Renal pelvis (tissue), 4 donors: ENCODE measurements around the gene OPCML. TPM values are rescaled to one million over a fixed set of nuclear protein-coding genes. Genes with fewer than 3 reads are reported as not detected.

Source experiments
- DNase-seq: peaks from one replicate; pipeline ENCODE4 v3.0.0-alpha.2; 2013
- polyA plus RNA-seq, 3 donors: library from polyadenylated mRNA; unstranded; fragments of 120-200 nt; gene quantifications; one replicate each; pipeline ENCODE4 v1.2.1, GENCODE V29; 2013; ENCODE audit not compliant: insufficient read length in 3 of 3

Gene OPCML
- polyA plus RNA-seq, 3 donors: 9.9 to 14.8 (median 14.6) TPM

DNA sequence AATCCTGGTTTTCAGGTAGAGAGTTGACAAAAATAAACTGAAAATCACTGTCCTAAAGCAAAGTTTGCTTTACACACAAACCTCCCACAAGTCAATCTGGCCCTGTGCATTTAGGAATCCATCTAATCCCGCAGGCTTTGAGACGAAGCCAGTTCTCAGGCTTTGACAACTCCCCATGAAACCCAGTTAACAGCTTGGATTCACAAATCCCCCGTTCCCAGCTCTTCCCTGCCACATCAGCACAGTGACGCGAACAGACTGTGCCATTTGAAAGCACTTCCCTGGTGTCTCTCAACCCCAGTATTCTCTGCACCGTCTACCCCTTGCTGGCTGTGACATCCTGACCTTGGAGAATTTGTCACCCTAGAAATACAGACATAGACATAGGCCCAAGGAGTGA, 117.8 kb downstream of the OPCML start:
- DNase-seq: no peak

DNA sequence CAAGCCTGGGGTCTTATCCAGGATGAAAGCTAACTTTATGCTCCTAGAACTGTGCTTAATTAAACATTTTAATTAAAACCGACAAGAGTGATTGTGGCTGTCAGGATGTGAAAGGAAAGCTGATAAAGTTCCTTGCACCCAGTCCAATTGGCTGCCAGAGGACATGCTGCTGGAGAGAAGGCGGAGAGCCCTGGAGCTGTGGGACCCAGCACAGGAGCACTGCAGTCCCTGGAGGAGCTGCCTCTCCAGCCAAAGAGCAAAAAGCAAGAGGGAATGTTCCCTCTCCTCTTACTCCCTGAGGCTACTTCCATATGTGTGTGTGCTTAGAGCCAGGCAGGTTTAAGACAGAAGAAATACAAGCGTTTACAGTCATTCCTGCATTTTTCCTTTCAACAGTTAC, 118.6 kb downstream of the OPCML start:
- no peak for DNase-seq

DNA sequence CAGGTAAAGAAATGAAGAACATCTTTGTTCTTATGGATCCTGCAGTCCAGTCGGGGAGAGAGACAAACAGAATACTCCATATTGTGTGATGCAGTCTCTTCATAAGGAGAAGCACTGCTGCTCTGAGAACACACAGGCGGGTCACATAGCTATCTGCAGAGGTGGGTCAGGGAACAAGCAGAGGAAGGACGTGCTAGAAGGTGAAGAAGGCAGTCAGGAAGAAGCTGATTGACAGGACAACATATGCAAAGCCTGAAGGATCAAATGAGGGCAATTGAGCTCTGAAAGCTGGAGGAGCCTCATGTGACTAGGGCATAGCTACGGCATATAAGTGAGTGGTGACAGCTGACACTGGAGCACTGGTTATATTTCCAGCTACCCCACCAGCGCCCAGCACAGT, 122.5 kb downstream of the OPCML start:
- DNase-seq: no peak

GRCh38 chr11:133408936-133409335, 123.4 kb downstream of the OPCML start:
- DNase-seq: no peak

DNA sequence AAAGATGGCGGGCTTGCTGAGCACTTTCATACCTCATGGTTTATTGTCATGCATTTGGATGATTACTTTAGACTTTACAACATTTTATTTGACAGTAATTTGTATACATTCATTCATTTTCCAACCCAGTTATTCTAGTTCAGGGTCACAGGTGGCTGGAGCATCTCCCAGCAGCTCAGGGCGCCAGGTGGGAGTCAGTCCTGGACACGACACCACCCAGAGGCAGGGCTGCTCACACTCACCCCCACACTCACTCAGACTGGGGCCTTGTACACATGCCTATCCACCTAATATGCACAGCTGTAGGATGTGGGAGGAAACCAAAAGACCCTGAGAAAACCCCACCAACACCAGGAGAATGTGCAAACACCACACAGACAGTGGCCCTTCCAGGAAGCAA, 123.9 kb downstream of the OPCML start:
- DNase-seq: no peak

GRCh38 chr11:133406489-133406888, 125.8 kb downstream of the OPCML start:
- DNase-seq: no peak

DNA sequence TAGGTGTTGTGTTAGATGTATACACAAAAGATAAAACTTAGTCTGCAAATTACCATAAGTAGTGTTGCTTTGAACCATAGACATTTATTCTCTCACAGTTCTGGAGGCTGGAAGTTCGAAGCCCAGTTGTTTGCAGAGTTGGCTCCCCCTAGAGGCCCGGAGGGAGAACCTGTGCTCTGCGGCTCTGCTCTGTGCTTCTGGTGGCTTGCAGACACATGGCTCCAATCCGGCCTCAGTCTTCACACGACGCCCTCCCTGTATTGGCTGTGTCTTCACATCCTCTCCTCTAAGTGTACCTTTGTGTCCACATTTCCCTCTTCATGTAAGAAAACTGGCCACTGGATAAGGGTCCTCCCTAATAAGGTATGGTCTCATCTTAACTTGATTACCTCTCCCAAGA, 128.4 kb downstream of the OPCML start:
- DNase-seq: no peak

DNA sequence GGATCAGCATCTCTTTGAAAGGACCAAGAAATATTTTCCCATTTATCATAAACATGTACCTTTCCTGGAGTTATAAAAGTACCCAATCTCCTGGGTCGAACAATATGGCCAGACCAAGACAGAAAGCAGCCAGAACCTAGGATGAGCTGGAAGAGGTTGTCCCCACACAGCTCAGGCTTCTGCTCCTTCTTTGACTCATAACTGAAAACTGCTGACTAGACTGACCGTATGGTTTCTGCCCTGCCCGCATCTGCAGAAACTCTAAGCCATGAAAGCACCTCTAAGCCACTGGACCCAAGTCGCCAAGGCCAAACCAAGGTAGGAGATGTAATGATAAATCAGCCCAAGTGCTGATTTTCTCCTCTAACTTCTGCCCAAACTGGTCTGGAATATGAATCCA, 129.8 kb downstream of the OPCML start:
- DNase-seq: no peak

DNA sequence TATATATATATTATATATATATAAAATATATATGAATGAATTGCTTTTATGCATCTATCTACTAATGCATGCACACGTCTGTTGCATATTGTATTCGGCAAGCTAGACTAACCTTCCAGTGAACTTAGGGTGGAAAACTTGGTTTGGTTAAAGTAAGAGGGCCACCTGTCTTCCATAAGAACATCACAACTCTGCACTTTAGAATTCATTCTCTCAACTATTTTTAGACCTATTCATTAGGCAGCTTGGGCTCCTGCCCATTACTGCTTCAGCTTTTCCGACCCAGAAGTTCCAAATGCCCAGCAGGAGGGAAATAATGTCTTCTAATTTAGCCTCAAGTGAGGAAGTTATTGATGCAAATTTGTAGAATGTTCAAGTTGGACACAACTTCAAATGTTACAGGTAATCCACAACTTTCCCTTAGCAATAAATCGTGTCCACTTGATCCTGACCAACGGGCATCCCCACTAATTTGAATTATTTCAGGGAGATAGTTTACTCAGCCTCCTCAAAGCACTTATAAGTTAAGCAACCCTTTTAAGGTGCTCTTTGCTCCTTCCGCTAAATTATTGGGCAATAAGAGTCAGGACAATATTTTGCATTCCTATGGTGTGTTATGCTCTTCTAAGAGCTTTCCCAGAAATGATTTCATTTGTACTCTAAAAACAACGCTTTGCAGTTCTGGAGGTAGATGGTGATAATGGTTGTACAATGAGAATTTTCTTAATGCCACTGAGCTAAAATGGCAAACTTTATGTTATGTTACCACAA, 132.3 kb downstream of the OPCML start:
- no peak for DNase-seq

GRCh38 chr11:133399294-133399693, 133.0 kb downstream of the OPCML start:
- no peak for DNase-seq

DNA sequence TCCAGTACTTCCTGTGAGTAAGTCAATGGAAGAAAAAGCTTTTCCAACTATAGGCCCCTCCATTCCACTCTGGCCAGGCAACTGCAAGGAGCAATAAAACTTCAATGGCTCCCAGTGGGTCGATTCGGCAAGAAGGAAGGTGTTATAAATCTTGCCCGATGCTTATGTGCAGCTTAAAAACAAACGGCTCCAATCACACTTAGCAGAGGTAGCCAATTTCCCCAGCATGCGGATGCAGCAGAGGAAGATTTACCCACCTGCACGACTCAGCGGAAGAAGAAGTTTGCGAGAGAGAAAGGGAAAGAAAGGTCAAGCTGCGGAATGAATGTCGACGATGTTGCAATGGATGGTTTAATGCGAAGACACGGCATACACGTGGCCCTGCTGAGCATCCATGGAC, 141.5 kb downstream of the OPCML start:
- DNase-seq: no peak

DNA sequence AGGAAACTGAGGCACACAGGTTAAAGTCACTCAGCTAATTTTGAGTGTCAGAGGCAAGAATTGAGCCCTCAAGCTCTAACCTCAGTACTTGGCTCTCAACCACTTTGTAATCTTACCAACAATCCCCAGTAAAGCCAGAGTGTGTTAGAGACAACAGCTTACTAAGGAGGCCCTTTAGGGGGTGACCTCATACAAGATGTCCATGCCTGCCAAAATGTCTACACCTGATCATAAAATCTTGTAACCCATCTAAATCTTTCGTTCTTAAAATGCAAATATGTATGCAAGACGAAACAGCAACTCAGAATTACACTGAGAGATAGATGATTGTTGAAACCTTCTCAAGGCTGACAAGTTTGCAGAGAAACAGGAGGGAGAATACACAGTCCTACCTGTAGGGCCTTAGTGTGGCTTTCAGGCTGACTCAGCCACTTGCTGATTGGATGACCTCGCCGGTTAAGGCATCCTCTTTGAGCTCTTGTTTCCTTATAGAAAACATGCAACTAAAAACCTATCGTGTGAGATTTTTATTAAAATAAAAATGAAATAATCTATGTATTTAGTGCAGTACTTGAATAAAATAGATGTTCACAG, 143.2 kb downstream of the OPCML start:
- no peak for DNase-seq

- no peak for DNase-seq
Observed at GRCh38 chr11:133388260-133388659, 144.0 kb downstream of the OPCML start.

- no peak for DNase-seq
Observed at GRCh38 chr11:133386852-133387251, 145.4 kb downstream of the OPCML start.

- peak; percentile 49 for DNase-seq
Observed at GRCh38 chr11:133386262-133386661, 146.0 kb downstream of the OPCML start.

GRCh38 chr11:133385781-133386180, 146.5 kb downstream of the OPCML start:
- peak; percentile 52 for DNase-seq

GRCh38 chr11:133384731-133385130, 147.6 kb downstream of the OPCML start:
- no peak for DNase-seq

DNA sequence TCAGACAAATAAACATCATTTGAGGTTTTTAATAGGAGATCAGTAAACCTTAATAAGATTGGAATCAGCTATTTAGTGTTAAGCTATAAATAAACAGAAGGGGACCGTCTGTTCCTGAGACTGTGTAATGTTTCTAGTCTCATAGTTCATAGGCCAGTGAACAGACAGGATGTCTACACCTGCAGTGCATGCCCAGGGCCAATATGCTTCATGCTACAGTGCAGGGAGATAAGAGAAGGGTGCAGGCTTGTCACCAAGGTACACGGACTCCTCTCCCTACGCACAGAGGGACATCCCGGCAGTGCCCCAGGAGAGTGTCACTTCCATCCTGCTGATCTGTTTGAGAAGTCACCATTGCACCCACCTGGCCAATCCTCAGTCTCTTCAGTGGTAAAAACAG, 148.6 kb downstream of the OPCML start:
- DNase-seq: no peak

DNA sequence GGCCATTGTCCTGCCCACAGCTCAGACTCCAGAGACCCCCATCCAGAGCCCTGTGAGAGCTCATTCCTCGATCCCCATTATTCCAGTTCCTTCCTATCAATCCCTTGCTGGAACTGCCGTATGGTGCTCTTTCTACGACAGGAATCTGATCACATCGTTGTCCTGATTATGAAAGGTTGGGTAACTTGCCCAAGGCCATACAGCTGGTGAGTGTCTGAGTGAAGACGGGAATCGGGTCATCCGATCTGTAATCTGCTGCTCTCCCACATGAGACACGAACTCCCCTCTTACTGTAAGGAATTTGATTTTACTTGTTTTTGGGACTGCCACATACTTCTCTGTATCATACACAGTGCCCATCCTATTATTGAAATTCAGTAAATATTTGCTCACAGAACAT, 149.1 kb downstream of the OPCML start:
- DNase-seq: no peak

DNA sequence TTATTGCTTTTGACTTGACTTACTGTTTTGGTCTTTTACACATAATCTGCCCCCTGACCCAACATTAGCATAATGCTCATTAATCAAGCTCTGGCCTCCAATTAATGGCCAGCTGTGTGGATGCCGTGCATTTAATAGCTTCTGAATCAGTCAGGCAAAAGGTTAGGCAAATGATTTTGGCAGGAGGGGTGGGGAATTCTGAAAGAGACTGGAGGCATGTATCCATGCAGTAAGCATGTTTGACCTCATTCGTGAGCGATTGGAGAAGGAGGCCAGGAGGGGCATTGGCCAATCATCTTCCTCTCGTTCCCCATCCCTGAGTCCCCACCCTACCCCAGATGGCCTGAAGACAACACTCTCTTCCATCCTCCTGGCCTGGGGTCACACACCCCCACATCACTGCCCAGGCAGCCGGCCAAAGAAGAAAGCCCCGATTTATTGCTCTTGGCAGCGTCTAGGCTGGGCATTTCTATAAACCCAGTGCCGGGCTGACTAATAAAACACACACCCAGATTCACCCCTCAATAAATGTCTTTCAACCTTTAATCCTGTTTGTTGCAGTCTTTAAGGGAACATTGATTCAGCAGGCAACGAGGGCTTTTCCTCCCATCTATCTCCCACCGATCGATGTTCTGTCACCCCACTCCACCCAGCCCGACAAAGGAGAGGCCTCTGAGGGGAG, 150.0 kb downstream of the OPCML start:
- no peak for DNase-seq

DNA sequence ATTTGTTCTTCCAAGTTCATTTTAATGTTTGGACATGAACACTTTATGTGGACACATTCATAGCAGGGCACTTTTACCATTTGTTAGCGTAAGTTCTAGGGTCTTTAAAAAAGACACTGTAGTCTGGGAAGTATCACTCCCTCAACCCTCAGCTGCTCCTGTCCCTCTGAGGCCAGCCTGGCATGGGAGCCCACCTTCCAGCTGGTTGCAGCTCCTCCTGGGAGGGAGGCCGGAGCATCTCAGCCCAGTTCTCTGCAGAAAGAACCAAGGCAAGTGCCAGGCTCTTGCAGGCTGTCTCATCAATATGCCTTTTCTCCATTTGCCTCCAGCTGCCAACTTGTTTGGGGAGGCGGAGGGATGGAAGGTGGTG, 150.6 kb downstream of the OPCML start:
- no peak for DNase-seq

- no peak for DNase-seq
Observed at GRCh38 chr11:133366147-133366546, 166.2 kb downstream of the OPCML start.

DNA sequence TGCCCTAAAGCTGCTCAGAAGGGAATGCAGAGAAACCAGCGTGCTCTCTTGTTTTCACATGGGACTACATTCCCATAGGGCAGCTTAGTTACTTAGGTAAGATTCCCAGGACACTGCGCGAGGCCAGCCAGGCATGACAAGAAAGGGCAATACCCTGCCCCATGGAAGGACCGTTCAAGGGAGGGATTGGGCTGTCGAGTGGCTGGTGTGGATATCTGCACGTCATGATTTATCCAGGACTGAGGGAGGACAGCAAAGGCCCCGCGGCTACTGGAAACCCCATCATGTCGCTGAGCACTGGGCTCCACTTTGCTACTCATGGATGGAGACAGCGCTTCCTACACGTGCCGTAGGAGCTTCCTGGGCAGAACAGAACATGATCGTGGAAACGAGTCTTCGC, 169.4 kb downstream of the OPCML start:
- DNase-seq: peak; percentile 33
